ENCODE measurements around the gene PTPRN2.

- TF ChIP-seq EZH2 (IDR thresholded peaks at IDR 0.05; ENCODE audit: low read length, missing control alignments) = no peak
- TF ChIP-seq CTCF (conservative IDR thresholded peaks at IDR 0.05 in 1 of 2, IDR thresholded peaks at IDR 0.05 in 1 of 2; ENCODE audit: low read depth in 1 of 2, low read length in 2 of 2) = no peak
Observed at GRCh38 chr7:158272509-158273137, 315.0 kb downstream of the PTPRN2 start.

Data from fibroblast of lung (primary cell).